Stimulated activated CD8-positive, alpha-beta memory T cell treated with anti-CD3 and anti-CD28 coated beads, Interleukin-12 subunit alpha, Interleukin-12 subunit beta, amount 100 ng/mL, for 24 hours (primary cell): Measurements from ENCODE around the gene RRAGC.
A peak's percentile ranks its signal among the peaks of the same experiment; 100 is the strongest.
"Not testable (repeated sequence)": the region's sequence is repeated elsewhere in the genome, so short reads cannot be mapped to it uniquely, and the experiment has no call there.

ENCODE experiments used
- DNase-seq: peaks from one replicate; pipeline ENCODE4 v3.0.0-alpha.2; 2020; ENCODE audit errors: extremely low read depth

RRAGC gene

GRCh38 chr1:38858833-38859560 is 575 bp downstream of the RRAGC start:
- DNase-seq, result peak; percentile 8

- DNase-seq, result no peak
These were observed 6.8 kb downstream of the RRAGC start for GRCh38 chr1:38852780-38853179.

- DNase-seq, result no peak
These were observed 11.5 kb downstream of the RRAGC start for GRCh38 chr1:38848071-38848470.

GRCh38 chr1:38846210-38846609 is 13.4 kb downstream of the RRAGC start:
- DNase-seq, result no peak

DNA sequence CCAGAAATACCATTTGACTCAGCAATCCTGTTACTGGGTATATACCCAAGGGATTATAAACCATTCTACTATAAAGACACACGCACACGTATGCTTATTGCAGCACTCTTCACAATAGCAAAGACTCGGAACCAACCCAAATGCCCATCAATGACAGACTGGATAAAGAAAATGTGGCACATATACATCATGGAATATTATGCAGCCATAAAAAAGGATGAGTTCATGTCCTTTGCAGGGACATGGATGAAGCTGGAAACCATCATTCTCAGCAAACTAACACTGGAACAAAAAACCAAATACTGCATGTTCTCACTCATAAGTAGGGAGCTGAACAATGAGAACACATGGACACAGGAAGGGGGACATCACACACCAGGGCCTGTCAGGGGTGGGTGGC is 14.5 kb downstream of the RRAGC start:
- not testable (repeated sequence) for DNase-seq

DNA sequence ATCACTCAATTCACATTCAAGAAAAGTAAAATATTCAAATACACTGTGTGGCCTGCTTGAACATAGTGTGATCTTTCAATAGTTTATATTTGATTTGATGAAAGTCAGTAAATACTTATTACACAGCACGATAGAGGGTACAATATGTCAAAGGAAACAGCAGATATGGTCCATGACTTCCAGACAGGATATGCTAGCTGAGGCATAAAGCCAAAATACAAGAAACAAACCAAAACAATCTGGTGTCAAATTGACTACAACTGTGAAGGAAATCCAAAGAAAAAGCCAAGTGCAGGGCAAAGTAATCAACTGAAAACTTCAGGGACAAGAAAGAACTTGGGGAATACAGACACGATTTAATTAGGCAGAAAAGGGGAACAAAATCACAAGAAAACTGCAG is 19.3 kb downstream of the RRAGC start:
- DNase-seq, result no peak

- DNase-seq, result no peak
These were observed 20.2 kb downstream of the RRAGC start for GRCh38 chr1:38839363-38839762.

DNA sequence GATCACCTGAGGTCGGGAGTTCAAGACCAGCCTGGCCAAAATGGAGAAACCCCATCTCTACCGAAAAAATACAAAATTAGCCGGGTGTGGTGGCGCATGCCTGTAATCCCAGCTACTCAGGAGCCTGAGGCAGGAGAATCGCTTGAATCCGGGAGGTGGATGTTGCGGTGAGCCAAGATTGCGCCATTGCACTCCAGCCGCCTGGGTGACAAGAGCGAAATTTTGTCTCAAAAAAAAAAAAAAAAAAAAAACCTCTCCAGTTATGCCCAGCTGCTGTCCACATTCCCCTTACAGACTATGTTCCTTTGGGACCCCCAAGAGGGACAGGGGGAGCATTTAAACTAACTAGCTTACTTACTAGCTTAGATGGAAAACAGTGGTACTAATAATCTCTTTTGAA is 23.3 kb downstream of the RRAGC start:
- DNase-seq, result not testable (repeated sequence)

DNA sequence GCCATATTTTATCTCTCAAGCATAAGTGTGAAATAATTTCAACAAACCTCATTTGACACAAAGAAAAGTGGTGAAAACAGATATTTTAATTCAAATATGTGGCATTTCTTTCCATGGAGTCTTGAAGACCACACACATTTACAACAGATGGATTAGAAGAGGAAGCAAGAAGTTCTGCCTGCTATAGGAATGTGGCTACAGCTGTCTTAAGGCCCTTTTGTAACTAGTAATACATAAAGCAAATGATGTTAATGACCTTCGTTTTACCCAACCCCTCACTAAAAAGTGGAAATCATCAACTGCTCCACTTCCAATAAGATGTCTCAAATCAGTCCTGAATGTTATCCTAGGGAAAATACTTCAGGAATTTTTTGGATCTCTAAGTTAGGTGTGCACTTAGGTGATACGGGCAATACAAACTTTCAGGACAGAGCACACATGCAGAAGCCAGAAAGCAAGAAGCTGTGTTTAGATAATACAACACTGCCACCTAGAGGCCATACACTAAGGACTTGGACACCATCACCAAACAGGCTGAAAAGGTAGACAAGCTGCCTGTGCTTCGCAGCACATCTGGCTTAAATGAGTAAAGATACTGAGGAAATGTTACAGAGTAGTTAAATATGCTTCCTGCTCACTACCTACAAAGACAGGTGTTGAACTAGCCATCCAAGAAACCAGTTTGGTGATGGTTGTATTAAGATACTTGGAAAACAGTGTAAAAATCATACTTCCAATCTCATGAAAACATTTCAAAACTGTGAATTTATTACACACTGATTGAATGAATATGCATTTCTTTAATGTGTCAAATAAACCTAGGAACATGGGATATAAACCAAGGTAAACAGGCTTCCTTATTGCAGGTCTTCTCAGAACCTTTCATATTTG is 24.4 kb downstream of the RRAGC start:
- DNase-seq, result no peak

- DNase-seq, result no peak
These were observed 25.3 kb downstream of the RRAGC start for GRCh38 chr1:38834221-38834782.

DNA sequence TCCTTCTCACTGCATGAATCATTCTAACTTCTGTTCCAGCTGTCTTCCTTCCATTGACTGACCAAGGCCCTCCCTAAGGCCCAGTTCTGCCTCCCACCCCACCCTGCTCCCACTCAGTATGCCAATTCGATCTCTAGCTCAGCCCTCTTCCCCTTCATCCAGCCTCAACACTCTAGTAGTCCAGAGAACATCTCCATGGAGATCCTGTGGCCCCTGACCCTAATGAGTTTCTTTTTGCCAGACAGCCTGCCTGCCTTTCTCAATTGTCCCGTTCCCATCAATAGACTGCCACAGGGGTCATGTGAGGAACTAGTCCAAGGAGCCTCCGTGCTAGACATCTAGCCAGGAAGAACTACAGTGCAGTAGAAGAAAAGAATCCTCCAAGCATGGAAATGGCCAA is 26.4 kb downstream of the RRAGC start:
- DNase-seq, result no peak

- no peak for DNase-seq
These were observed 27.2 kb downstream of the RRAGC start for GRCh38 chr1:38832370-38832734.

GRCh38 chr1:38831731-38832369 is 27.7 kb downstream of the RRAGC start:
- DNase-seq, result no peak

GRCh38 chr1:38829368-38829767 is 30.2 kb downstream of the RRAGC start:
- no peak for DNase-seq

DNA sequence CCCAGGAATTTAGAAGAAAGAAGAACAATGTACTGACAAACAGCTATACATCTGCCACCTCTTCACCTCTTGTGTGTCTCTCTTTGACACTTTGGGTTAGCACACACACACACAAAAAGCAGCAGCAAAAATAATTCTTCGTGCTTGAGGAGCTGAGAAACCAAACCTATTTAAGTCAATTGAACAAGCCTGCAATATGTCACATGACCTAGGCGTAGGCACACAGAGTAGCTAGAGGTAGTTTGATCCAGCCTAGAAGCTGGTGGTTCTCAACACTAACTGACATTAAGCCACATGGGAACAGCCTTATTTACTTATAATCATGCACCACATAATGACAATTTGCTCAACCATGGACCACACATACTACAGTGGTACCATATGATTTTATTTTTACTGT is 32.3 kb downstream of the RRAGC start:
- no peak for DNase-seq

GRCh38 chr1:38826886-38827285 is 32.7 kb downstream of the RRAGC start:
- no peak for DNase-seq

DNA sequence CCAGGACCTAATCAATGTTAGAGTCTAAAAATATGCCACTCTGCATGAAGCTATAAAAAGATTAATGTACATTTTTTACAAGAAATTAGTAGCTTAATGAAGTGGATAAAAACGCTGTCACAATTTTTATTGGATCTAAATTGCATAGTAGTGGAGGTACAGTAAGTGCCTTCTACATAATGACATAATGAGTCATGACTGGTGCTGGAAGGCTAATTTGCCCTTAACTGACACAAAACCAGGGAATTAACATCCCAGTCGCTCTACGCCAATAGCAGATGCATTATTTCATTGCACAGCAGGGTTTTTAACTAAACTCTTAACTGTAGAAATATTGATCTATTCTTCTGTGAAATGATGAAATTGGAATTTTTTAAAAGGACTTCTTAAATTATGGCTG is 33.3 kb downstream of the RRAGC start:
- no peak for DNase-seq

DNA sequence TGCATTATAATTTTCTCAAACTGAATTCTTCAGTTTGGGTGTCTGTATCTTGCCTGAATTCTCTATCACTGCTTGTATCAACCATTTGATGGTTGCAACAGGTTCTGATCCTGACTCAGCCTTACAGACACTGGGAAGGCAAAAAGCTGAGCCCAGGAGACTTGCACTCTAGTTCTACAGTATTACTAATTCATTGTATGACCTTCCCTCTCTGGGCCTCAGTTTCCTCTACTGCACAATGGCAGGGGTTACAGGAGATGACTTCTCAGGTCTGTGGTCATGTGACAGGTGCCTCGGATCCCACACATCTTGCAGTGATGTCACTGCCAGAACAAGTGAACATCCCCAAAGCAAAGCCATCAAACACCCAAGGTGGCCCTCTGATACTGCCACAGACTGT is 38.7 kb downstream of the RRAGC start:
- DNase-seq, result no peak

GRCh38 chr1:38819516-38819915 is 40.1 kb downstream of the RRAGC start:
- DNase-seq, result no peak

- no peak for DNase-seq
These were observed 40.5 kb downstream of the RRAGC start for GRCh38 chr1:38819040-38819439.

GRCh38 chr1:38818175-38818976 is 41.2 kb downstream of the RRAGC start:
- DNase-seq, result no peak
